Panc1 (cell line): ENCODE measurements around the gene TMEM120B. TPM values are rescaled to one million over a fixed set of nuclear protein-coding genes. Genes with fewer than 3 reads are reported as not detected.

Experiments used
- ATAC-seq: fragments of 200-7000 bp; cut with Tn5 transposase; 2 replicates; pipeline ENCODE4 v1.9.1; 2020; ENCODE audit warnings: mild to moderate bottlenecking, moderate library complexity
- BruUV-seq: library from RNA; stranded (reverse); fragments of 400-500 nt; replicated peaks from 2 replicates; lab custom pipeline; 2021; lab: Mats Ljungman, UMichigan
- CTCF ChIA-PET: fragments of 300-600 bp; sonication (Branson Sonifier 250); formaldehyde crosslinking; loops from one replicate; lab custom pipeline; 2022; ENCODE audit warnings: antibody characterized with exemption; lab: Charles Lee
- POLR2A ChIA-PET: fragments of 300-600 bp; sonication (Branson Sonifier 250); formaldehyde crosslinking; loops from one replicate; lab custom pipeline; 2022; ENCODE audit warnings: antibody characterized with exemption; lab: Charles Lee
- DNase-seq: peaks from one replicate; pipeline ENCODE4 v3.0.0-alpha.2; 2010; ENCODE audit warnings: low read depth, low spot score
- H3K27ac ChIP-seq: 2 replicates; pipeline ENCODE4 v1.5.1; 2011; ENCODE audit warnings: mild to moderate bottlenecking, low read length, inconsistent platforms
- H3K27me3 ChIP-seq: fragments of 200-500 bp; sonication (Bioruptor generic); 2 replicates; pipeline ENCODE4 v1.6.0; 2014; ENCODE audit warnings: low read length, inconsistent platforms; ENCODE audit not compliant: control insufficient read depth, insufficient read depth
- H3K36me3 ChIP-seq: fragments of 200-500 bp; sonication (Bioruptor generic); 2 replicates; pipeline ENCODE4 v1.5.1; 2014; ENCODE audit warnings: inconsistent platforms, mild to moderate bottlenecking, low read length, moderate library complexity; ENCODE audit not compliant: control insufficient read depth, insufficient read depth
- H3K4me1 ChIP-seq: 2 replicates; pipeline ENCODE4 v1.5.1; 2011; ENCODE audit warnings: inconsistent platforms, mild to moderate bottlenecking, low read length, moderate library complexity; ENCODE audit not compliant: control insufficient read depth, insufficient read depth
- H3K4me3 ChIP-seq, 2 experiments: 2 replicates each; pipeline ENCODE4 v1.5.1; 2011 to 2012; ENCODE audit warnings: low read depth in 2 of 2, low read length in 2 of 2, mild to moderate bottlenecking in 2 of 2, inconsistent platforms in 1 of 2, moderate library complexity in 1 of 2
- H3K9me3 ChIP-seq: fragments of 200-500 bp; sonication (Bioruptor generic); 2 replicates; pipeline ENCODE4 v1.5.1; 2014; ENCODE audit warnings: low read depth, mild to moderate bottlenecking, inconsistent platforms, low read length, moderate library complexity; ENCODE audit not compliant: control insufficient read depth, insufficient read depth
- POLR2AphosphoS5 ChIP-seq: IDR thresholded peaks from 2 replicates; pipeline ENCODE4 v1.6.1; 2012; ENCODE audit warnings: mild to moderate bottlenecking, low read depth, low read length, moderate library complexity
- SIN3A ChIP-seq: IDR thresholded peaks from 2 replicates; pipeline ENCODE4 v1.6.1; 2012; ENCODE audit warnings: low read depth, mild to moderate bottlenecking, low read length, moderate library complexity, borderline replicate concordance; ENCODE audit not compliant: insufficient read depth
- TCF7L2 ChIP-seq: IDR thresholded peaks from 2 replicates; pipeline ENCODE4 v1.6.1; 2011; ENCODE audit warnings: mild to moderate bottlenecking, low read depth, low read length, inconsistent platforms
- in situ Hi-C: cut with HindIII; loops from 2 replicates; pipeline ENCODE4 v1.10.0; 2016; ENCODE audit warnings: low sequenced_read_pairs, low pct_unique_long_range_greater_than_20kb
- intact Hi-C: fragments of 100-400 bp; cut with micrococcal nuclease; formaldehyde crosslinking; loops from one replicate; pipeline ENCODE4 v1.10.0; 2022; ENCODE audit not compliant: unreplicated experiment
- total RNA-seq: library from RNA; stranded (reverse); gene quantifications from one replicate; pipeline ENCODE4 v1.2.1, GENCODE V29; 2021; ENCODE audit not compliant: unreplicated experiment
- TF ChIP-seq, protein P1 (sequence below): fragments of 450-650 bp; IDR thresholded peaks from 2 replicates; pipeline ENCODE4 v1.5.1; 2017; ENCODE audit warnings: mild to moderate bottlenecking
- TF ChIP-seq, protein P2 (sequence below), 2 experiments: IDR thresholded peaks; 2 replicates each; pipeline ENCODE4 v1.6.1; 2011 to 2012; ENCODE audit warnings: low read depth in 2 of 2, control low read depth in 1 of 2, low read length in 1 of 2, mild to moderate bottlenecking in 1 of 2, moderate library complexity in 1 of 2; ENCODE audit not compliant: insufficient read depth in 1 of 2

TMEM120B gene
- total RNA-seq, 1 experiment from 2014 or later: 22.3 TPM

DNA sequence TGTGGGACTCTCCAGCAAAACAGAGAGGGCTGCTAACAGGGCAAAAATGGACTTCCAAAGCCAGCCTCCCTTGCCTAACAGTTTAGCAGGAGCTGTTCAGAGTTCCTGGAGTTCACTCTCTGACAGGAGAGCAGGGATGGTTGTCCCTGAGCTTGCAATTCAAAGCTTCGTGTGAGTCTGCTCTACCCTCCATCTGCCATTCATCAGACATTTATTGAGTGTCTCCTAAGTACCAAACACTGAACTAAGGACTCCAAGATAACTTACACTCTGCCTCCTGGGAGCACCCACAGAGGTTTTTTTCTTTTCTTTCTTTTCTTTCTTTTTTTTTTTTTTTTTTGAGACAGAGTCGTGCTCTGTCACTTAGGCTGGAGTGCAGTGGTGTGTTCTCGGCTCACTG, 52.3 kb downstream of the TMEM120B start:
- CTCF ChIA-PET: interaction anchor here (0.7 kb wide), 1 partner anchor 242 kb away, joined by 5 read pairs; no protein-coding TSS in a partner anchor
- no peaks in the 10 kb centered on the region; the same call in 1 of the 2 replicates for H3K4me1 ChIP-seq
- intact Hi-C loops (no loop called here), in situ Hi-C loops (no loop called here)
- POLR2A ChIA-PET: no interaction called here
- H3K9me3 ChIP-seq: no peaks in the 10 kb centered on the region
- H3K27ac ChIP-seq: no peak overlapping the region
- no peak for ATAC-seq
- DNase-seq: no peak
- no peaks in the 10 kb centered on the region for H3K36me3 ChIP-seq
- no peaks in the 10 kb centered on the region for H3K27me3 ChIP-seq
- no TSS peak for BruUV-seq
- TF ChIP-seq, protein P1, sequence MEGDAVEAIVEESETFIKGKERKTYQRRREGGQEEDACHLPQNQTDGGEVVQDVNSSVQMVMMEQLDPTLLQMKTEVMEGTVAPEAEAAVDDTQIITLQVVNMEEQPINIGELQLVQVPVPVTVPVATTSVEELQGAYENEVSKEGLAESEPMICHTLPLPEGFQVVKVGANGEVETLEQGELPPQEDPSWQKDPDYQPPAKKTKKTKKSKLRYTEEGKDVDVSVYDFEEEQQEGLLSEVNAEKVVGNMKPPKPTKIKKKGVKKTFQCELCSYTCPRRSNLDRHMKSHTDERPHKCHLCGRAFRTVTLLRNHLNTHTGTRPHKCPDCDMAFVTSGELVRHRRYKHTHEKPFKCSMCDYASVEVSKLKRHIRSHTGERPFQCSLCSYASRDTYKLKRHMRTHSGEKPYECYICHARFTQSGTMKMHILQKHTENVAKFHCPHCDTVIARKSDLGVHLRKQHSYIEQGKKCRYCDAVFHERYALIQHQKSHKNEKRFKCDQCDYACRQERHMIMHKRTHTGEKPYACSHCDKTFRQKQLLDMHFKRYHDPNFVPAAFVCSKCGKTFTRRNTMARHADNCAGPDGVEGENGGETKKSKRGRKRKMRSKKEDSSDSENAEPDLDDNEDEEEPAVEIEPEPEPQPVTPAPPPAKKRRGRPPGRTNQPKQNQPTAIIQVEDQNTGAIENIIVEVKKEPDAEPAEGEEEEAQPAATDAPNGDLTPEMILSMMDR: no peak
- no peak for TF ChIP-seq TCF7L2
- no peak for TF ChIP-seq SIN3A
- TF ChIP-seq, protein P2, sequence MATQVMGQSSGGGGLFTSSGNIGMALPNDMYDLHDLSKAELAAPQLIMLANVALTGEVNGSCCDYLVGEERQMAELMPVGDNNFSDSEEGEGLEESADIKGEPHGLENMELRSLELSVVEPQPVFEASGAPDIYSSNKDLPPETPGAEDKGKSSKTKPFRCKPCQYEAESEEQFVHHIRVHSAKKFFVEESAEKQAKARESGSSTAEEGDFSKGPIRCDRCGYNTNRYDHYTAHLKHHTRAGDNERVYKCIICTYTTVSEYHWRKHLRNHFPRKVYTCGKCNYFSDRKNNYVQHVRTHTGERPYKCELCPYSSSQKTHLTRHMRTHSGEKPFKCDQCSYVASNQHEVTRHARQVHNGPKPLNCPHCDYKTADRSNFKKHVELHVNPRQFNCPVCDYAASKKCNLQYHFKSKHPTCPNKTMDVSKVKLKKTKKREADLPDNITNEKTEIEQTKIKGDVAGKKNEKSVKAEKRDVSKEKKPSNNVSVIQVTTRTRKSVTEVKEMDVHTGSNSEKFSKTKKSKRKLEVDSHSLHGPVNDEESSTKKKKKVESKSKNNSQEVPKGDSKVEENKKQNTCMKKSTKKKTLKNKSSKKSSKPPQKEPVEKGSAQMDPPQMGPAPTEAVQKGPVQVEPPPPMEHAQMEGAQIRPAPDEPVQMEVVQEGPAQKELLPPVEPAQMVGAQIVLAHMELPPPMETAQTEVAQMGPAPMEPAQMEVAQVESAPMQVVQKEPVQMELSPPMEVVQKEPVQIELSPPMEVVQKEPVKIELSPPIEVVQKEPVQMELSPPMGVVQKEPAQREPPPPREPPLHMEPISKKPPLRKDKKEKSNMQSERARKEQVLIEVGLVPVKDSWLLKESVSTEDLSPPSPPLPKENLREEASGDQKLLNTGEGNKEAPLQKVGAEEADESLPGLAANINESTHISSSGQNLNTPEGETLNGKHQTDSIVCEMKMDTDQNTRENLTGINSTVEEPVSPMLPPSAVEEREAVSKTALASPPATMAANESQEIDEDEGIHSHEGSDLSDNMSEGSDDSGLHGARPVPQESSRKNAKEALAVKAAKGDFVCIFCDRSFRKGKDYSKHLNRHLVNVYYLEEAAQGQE (IDR thresholded peaks at IDR 0.05; ENCODE audit: insufficient read depth in 1 of 2, low read depth in 2 of 2, low read length in 1 of 2): no peak
- TF ChIP-seq POLR2AphosphoS5: no peak
- no peak overlapping the region for H3K4me3 ChIP-seq

DNA sequence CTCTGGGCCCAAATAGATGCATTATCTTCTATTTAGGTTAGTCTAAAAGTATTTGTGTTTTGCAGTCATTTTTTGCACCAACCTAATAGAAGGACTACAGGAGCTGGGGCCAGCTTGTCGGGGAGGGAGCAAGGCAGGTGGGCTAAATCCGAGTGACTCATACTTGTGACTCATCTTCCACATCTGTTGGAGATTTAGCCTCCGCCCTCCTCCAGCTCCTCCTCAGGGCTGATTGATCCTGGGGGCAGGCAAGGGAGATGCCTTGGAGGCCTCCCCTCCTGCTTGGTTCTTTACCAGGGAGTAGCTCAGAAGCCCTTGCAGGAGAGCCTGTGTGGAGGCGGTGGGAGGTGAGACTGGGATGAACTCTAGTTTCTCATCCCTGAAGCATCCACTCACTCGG, 53.0 kb downstream of the TMEM120B start:
- no TSS peak for BruUV-seq
- Histone ChIP-seq H3K4me1 (no peaks in the 10 kb centered on the region; the same call in 1 of the 2 replicates), H3K9me3 (no peaks in the 10 kb centered on the region), H3K4me3 (no peak overlapping the region), H3K27ac (no peak overlapping the region), H3K27me3 (no peaks in the 10 kb centered on the region), H3K36me3 (no peaks in the 10 kb centered on the region)
- ChIA-PET CTCF (interaction anchor here (0.7 kb wide), 1 partner anchor 128 kb away, joined by 4 read pairs; no protein-coding TSS in a partner anchor), POLR2A (interaction anchor here (0.5 kb wide), 1 partner anchor 501 kb away, joined by 5 read pairs; no protein-coding TSS in a partner anchor)
- in situ Hi-C loops: no loop called here
- ATAC-seq (no peak), DNase-seq (no peak)
- intact Hi-C loops: no loop called here
- no peak for TF ChIP-seq SIN3A
- TF ChIP-seq, protein P2 (IDR thresholded peaks at IDR 0.05; ENCODE audit: insufficient read depth in 1 of 2, low read depth in 2 of 2, low read length in 1 of 2): no peak
- no peak for TF ChIP-seq POLR2AphosphoS5
- TF ChIP-seq, protein P1: no peak
- no peak for TF ChIP-seq TCF7L2
